HG03565 (cell line): Measurements from ENCODE around the gene ADARB1.

Experiments
- ATAC-seq: cut with Tn5 transposase; IDR thresholded peaks from one replicate; pipeline ENCODE4 v1.9.1; 2021; ENCODE audit warnings: mild to moderate bottlenecking, moderate library complexity; ENCODE audit not compliant: unreplicated experiment

Gene ADARB1

DNA sequence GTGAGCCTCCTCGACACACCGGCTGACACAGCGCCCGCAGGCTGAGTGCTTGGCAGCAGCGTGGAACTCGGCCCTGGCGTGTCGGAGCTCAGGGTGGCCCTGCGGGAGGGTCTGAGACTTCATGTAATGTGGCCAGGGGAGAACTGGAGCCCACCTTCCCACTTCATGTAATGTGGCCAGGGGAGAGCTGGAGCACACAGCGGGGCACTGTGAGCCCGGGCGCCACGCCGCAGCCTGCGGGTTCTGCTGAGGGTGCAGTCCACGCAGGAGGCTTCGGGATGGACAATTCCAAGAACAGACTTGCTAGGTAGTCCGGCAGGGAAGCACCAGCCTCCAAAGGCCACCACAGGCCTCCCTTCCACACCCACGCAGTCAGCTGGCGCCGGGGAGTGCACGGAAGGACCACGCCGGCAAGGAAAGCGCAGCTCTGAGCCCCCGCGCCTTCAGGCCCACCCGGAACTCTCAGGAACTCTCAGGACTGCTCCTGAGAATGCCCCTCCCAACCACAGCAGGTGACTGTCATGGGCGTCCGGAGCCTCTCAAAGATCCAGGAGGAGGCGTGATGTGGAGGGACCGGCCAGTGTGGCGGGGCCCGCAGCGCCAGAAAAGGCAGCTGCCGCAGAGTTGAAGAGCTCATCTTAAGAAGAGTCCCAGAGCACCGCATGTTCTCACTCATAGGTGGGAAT lies 19.3 kb upstream of the ADARB1 start:
- no peak for ATAC-seq

DNA sequence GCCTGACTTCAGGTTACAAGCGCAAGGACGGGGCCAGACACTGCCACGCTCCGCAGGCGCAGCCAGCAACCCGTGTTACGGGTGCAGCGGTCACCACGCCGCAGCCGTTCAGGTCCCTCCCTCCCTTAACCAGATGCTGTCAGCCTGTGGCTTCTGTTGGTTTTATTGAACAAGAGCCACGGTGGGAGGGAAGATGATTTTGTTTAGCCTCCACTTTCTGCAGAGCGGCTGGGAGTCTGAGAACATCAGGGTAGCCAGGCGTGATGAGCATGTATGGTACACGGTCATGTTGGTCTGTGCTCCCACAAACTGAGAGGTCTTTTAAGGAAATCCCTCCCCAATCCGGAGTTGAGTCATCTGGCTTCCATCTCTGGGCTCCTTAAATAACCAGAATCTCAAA lies 18.5 kb upstream of the ADARB1 start:
- ATAC-seq: no peak

DNA sequence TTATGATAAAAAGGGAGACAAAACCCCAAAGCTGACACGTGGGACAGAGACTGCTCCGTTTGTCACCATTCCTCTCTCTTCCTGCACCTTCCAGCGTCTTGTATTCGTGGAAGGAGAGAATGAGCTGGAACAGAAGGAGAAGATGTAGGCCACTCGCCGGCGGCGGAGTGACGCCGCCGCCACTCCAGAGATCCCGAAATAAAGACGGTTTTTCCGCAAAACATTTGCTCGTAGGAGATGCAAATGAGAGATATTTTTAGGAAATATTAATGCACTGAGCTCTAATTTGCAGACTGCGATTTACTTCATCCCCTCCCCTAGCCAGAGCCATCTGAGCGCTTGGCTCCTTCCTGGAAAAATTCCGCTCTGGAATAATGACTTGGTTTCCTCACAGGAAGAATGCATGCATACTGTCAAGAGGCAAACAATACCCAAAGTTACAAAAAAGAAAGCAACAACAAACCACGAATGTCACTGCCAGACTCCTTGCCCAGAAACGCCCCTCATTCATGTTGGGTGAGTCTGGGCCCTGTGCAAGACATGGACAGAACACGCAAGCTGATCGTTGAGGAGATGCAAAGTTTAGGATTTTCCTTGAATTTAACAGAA lies 18.0 kb upstream of the ADARB1 start:
- ATAC-seq: no peak

DNA sequence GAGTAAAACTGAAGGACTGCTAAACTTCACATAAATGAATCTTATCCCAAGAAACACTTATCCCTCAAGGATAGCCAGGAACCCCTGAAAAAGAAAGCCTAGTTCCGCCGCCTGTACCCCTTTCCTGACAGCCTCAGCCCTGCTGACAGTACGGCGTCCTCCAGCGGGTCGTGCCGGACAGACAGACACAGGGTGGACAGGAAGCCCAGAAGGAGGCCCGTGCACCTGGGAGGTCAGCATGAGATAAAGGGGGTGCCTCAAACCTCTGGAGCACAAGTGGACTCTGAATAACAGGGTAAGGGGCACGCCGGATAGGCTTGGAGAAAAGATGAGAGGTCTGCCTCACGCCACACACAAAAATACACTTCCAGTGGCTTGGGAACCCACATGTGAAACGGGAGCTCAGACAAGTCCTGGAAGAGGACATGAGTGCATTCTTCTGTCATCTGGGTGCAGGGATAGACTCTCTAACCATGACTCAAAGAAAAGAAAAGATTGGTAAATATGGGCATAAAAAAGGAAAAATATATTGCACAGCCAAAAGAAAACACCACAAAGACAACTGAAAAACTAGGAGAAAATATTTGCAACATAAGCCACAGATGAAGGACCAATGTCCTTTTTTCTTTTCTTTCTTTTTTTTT lies 17.3 kb upstream of the ADARB1 start:
- ATAC-seq: no peak

DNA sequence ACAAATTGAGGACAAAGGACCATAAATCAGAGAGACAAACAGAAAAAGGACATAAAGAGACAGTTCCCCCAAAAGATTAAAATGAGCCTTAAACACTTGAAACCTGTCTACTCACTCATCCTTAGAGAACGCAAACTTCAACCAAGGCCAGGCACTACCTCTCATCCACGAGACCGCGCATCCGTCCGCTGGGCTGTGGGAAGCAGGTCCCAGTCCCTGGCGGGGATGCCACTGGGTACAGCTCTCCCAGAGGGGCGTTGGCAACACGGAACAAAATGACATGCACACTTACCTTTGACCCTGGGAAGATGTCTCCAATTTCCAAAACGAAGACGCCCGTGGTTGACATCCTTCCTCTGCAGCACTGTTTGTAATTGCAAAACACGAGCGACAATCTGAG lies 16.5 kb upstream of the ADARB1 start:
- no peak for ATAC-seq

DNA sequence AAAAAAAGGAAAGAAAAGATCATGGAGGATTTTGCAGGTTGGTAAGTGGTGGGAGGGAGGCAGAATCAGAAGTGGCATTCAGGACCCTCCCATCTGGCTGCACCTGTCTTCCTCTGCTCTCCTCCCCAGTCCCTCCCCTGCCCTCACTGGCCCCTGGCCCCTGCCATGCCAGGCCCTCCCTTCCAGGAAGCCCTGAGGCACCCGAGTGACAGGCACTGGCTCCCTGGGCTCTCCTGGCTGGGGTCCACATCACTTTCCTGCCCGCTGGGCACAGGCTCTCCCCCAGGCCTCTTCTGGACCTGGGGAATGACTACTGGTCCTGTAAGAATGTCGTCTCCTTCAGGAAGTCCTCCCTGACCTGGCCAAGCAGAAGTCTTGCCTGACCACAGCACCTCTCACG lies 15.3 kb upstream of the ADARB1 start:
- no peak for ATAC-seq

DNA sequence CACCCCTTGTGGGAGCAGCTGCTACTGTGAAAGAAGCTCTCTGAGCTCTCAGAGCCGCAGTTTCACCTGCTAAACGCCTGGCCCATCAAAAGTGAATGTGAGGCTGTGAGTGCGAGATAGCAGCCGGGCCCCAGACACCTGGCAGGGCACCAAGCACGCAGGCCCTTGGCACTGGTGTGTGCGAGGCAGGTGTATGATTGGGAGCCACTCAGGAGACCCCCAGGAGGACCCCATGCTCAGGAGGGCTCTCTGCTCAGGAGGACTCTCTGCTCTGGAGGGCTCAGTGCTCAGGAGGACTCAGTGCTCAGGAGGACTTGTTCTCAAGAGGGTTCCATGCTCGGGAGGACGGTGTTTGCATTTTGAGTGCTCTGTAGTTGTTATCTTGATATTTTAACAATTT lies 14.3 kb upstream of the ADARB1 start:
- ATAC-seq: no peak

DNA sequence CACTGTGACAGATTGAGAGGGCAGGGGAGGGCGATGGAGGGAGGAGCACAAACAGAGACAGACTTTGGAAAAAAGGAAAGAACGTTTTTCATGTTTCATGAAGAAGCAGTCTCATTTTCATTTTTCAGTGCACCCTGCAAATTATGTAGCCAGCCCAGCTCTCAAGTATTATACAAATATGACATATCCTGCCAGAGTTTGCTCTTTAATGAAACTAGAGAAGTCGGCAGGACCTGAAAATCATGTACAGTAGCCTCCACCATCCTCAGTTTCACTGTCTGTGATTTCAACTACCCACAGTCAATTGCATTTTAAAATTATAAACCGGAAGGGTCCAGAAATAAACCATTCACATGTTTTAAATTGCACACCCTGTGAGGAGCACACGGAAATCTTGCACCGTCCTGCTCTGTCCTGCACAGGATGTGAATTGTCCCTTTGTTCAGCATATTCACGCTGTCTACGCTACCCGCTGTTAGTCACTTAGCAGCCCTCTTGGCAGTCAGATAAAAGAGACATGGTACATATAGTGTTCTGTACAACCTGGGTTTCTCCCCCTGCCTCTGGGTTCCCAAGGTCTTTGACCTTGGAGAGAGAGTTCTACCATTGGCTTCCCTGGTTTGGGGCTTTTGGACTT lies 13.6 kb upstream of the ADARB1 start:
- no peak for ATAC-seq

DNA sequence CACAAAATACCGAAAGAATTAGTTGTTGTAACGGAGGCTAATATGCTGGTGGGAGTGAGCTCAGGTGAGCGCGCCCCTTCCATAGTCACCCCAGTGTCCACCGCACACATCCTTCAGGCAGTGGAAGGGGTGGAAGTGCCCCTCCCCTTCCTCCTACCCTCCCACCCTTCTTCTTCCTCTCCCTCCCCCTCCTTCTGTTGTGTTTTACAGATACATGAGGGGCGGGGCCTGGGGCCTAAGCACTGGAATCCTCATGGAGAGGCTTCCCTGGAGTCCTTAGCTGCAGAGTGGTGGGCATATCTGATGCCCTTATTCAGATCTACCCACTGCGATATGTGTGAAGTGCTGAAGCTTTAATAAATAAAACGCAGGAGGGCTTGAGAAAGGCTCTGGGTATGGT lies 10.3 kb upstream of the ADARB1 start:
- no peak for ATAC-seq

DNA sequence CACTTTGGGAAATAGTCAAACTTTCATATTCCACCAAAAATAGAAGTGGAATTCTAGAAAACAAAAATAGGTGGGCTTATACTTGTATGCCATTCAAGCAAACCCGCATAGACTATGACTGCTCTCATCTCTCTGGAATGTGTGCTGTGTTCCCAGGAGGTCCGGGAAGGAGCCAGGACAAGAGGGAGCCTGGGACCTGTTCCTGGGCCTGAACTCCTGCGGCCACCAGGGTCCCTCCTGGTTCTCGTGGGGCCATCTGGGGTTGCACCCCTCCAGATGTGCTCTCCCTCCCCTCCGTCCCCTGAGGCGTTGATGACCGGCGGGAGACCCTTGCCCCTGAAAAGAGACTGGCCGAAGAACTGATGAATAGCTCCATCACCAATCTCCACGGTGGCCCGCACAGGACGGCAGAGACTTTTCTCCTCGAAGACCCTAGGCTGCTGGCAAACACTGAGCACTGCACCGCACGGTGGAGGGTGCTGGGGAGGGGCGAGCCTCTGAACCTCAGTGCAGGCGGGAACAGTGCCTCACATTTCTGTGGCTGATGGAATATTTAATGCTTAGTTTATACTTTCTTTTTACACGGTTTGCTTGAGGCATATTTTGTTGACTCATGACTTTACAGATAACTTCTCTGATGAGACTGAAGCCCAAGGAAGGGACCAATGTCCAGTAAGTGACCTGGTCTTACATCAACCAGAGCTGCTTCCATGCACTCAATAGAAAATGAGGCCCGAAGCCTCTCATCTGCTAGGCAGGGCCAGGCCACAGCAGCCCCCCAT lies 9.6 kb upstream of the ADARB1 start:
- no peak for ATAC-seq

DNA sequence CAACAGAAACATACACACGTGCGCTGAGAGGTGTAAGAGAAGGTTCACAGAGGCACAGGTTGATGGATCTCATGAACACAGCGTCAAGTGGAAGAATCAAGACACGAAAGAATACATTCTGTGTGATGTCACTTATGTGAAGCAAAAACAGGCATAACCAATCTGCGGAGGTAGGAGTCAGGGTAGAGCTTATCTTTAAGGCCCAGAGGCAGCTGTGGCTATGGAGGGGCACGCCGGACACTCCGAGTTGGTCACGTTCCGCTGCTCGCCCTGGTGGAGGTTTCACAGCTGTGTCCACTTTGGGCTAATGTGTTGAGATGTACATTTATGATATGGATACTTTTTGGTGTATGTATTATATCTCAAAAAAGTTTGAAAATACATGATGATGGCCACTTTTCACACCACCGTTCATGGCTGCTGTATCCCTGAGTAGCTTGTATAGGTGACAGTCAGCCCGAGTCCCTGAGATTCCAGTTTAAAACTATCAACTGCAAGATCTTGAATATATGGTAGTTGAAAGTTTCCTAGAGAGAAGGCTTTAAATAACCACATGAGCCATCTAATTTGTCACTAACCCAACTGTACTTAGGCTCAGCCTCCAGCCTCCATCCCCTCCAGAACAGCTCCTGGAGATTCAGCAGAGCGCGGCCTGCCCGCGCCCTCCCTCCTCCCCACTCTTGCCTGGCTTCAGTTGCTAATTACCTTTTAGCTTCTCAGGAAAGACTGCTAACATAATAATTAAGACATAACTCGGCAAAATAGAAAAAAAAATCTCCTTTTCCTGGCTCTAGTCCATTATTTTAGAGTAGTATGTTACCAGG lies 6.7 kb upstream of the ADARB1 start:
- ATAC-seq: no peak

DNA sequence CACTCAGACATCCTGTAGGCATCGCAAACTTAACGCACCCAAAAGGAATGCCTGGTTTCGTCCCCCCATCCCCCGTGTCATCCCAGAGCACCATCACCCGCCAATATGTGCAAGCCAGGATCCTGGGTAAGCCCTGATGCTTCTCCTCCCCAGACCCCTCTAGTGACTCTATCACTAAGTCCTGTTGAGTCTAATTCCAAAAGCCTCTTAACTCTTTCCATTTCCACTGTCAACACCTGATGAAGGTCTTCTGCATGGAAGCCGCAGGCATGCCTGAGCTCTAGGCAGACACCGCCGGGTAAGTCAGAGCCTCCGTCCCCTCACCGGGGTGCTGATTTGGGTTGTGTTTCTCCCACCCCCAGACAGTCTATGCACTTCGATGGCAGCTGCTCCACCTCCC lies 5.3 kb upstream of the ADARB1 start:
- no peak for ATAC-seq

DNA sequence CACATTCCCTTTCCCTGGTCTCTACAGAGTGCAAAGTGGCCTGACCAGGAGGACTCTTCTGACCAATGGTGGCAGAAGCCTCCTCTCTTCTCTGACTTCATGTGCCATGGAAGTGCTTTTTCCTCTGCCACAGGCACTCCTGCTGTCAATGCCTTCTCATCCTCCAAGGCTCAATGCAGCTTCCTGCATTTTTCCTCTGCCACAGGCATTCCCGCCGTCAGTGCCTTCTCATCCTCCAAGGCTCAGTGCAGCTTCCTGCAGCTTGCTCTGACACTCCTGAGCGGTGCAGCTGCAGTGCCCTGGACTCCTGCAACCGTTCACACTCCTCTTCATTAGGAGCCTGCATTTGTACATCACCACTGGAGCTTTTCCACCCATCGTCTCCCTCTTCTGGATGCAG lies 4.7 kb upstream of the ADARB1 start:
- no peak for ATAC-seq

DNA sequence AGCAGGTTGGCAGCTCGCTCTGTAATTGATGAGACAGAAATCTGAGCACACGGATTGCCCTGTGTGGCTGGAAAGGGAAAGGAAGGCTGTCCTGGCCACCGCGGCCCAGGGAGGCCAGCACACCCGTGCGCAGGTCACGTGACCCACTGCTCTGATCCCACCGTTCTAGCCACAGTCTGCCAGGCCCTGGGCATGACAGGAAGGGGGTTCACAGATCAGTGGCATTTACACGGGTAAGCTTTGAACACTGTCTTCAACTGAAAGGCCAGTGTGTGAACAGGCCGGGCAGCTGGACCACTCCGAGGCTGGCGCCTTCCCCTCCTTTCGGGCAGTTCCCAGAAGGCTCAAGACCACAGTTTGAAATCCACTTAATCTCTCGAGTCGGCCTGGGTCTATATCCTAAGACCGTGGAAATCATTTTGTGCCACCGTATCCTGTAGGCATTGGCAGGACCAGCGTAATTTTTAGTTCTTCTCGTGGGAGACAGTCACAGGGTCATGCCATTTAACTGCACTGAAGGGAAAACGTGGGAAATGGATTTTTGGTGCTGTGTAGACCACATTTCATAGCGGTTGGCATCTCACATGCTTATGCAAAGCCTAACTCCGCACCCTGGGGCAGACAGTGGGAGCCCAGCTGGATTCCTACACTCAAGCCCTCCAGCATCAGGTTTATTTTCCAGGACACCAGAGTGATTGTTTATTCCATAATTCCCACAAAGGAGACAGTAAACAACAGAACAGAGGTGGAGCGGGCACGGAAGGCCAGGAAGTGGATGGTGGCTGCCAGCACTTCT lies 3.1 kb upstream of the ADARB1 start:
- no peak for ATAC-seq

DNA sequence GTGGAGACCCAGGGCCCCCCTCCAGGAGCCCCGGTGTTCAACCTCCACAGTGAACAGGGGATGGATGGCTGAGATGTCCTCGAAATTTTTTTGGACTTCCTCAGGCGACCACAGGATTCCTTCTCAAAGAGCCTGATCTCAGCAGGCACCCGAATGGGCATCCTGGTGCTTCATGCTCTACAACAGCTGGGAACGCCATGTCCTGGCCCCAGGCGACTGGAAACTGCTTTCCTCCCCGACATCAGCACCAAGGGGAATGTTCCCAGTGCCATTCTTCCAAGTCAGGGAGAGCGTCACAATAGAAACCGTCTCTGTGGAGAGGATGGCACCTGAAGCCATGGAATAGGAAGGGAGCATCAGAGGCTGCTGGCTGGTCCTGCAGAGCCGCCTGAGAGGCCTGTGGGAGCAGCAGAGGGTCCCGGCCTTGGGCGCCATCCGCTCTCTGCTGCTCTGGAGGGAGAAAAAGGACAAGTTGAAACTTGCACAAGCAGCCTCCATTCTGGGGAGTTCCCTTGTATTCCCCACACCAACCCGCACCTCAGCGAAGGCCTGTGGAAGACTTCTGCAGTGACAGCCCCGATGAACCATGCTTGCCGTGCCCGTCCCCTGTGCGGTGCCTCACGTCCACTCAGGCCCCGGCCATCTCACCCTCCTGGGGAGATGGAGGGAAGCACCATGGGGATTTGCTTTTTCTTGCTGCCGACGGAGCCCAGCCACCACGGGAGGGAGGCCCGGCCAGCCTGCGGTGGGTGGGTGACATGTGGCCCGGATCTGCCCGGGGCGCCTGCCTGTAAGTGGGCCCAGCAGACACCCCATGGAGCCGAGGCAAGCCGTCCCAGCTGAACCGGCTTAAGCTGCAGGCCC lies 2.3 kb upstream of the ADARB1 start:
- ATAC-seq: no peak

DNA sequence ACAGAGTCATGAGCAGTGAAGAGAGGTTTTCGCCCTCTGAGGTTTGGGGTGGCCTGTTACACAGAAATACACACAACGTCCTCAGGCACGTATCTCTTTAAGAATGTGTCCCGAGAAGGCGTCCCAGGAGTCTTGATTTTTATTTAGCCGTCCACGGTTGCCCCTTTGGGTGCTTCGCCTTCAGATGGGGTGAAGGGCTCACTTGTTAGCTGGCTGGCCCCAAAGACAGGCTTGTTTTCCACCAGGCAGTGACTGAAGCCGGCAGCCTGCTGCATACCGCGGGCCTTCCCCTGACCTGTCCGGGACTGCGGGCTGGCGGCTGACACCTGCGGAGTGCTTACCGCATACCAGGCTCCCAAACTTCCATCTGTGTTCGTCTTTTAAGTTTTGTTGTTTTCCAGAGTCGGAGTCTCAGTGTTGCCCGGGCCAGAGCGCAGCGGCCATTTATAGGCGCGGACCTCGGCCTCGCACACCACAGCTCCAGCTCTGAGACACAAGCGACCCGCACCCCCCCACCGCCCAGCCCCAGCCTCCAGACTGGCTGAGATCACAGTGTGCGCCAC lies 1.6 kb upstream of the ADARB1 start:
- no peak for ATAC-seq

DNA sequence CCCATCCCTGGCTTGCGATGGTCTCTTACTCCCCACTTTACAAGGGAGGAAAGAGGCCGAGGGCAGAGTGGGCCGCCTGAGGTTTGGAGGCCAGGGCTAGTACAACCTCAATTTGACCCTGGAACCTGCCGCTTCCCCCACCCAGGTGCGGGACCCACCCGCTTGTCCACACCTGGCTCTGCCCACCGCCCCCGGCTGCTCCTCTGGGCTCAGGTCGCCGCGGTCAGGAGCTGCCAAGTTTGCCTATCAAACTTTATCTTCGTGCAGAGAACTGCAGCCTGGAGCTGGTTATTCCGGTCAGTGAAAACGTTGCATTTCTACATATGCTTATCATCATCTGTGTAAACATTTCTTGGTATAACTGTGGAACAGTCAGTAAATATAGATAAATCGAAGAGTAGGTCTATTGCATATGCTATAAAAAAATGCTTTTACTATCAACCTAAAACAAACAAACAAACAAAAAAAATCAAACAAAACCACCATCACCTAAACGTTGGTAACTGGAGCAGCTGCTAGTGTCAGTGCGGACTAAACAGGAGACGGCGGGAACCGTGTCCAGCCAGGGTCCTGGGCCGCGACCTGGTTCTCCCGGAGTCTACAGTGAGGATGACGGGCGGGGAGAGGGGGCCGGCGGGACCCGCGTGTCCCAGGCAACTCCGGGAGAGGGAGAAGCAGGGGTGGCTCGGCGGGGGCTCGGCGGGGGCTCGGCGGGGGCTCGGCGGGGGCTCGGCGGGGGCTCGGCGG lies 906 bp upstream of the ADARB1 start:
- ATAC-seq: no peak
